ENCODE results near the gene FAM53B.

GRCh38 chr10:124592736-124593430 is 151.3 kb downstream of the FAM53B start:
- TF ChIP-seq CTCF (IDR thresholded peaks at IDR 0.05) (no peak), POLR2AphosphoS5 (IDR thresholded peaks at IDR 0.05; ENCODE audit: low read depth, low read length) (no peak)
